MV-4-11 (cell line): Measurements from ENCODE around the gene CUX1.
A peak's percentile ranks its signal among the peaks of the same experiment; 100 is the strongest.
"Not testable (repeated sequence)": the region's sequence is repeated elsewhere in the genome, so short reads cannot be mapped to it uniquely, and the experiment has no call there.

Source experiments
- DNase-seq: peaks from one replicate; lab custom pipeline; 2025; lab: John Stamatoyannopoulos, UW

CUX1 gene

GRCh38 chr7:101817471-101818286 lies at the start of gene CUX1:
Gene CUX1, plus strand, starts transcription at chr7:101817626. Its CDS starts 14 bp downstream, at chr7:101817640.
- no peak for DNase-seq

GRCh38 chr7:101768280-101768679 lies 49.1 kb upstream of the CUX1 start:
- no peak for DNase-seq

- no peak for DNase-seq
Observed at GRCh38 chr7:101770466-101770865, 47.0 kb upstream of the CUX1 start.

- DNase-seq: no peak
Observed at GRCh38 chr7:101772508-101773211, 44.8 kb upstream of the CUX1 start.

GRCh38 chr7:101775181-101775580 lies 42.2 kb upstream of the CUX1 start:
- no peak for DNase-seq

- DNase-seq: no peak
Observed at GRCh38 chr7:101778026-101778580, 39.3 kb upstream of the CUX1 start.

- no peak for DNase-seq
Observed at GRCh38 chr7:101779267-101779666, 38.2 kb upstream of the CUX1 start.

GRCh38 chr7:101780281-101780680 lies 37.1 kb upstream of the CUX1 start:
- DNase-seq: no peak

- no peak for DNase-seq
Observed at GRCh38 chr7:101781439-101781838, 36.0 kb upstream of the CUX1 start.

GRCh38 chr7:101782476-101782875 lies 35.0 kb upstream of the CUX1 start:
- no peak for DNase-seq

- no peak for DNase-seq
Observed at GRCh38 chr7:101782896-101783295, 34.5 kb upstream of the CUX1 start.

- no peak for DNase-seq
Observed at GRCh38 chr7:101783381-101784181, 33.8 kb upstream of the CUX1 start.

- peak; percentile 23 for DNase-seq
Observed at GRCh38 chr7:101784292-101785127, 32.9 kb upstream of the CUX1 start.

- DNase-seq: no peak
Observed at GRCh38 chr7:101787864-101788263, 29.6 kb upstream of the CUX1 start.

- DNase-seq: no peak
Observed at GRCh38 chr7:101788517-101788916, 28.9 kb upstream of the CUX1 start.

- no peak for DNase-seq
Observed at GRCh38 chr7:101790566-101791293, 26.7 kb upstream of the CUX1 start.

GRCh38 chr7:101792051-101792681 lies 25.3 kb upstream of the CUX1 start:
- no peak for DNase-seq

GRCh38 chr7:101792682-101793071 lies 24.7 kb upstream of the CUX1 start:
- DNase-seq: not testable (repeated sequence)

- no peak for DNase-seq
Observed at GRCh38 chr7:101795461-101795860, 22.0 kb upstream of the CUX1 start.

- DNase-seq: not testable (repeated sequence)
Observed at GRCh38 chr7:101798173-101798572, 19.3 kb upstream of the CUX1 start.
